SK-N-SH (cell line): ENCODE results near the gene UMOD.

Experiments
- CHD2 ChIP-seq: fragments of 150-350 bp; IDR thresholded peaks from 2 replicates; pipeline ENCODE4 v1.6.1; 2018; ENCODE audit warnings: low read length; ENCODE audit not compliant: partially characterized antibody
- CTCF ChIP-seq: fragments of 200-600 bp; sonication (generic); IDR thresholded peaks from 2 replicates; pipeline ENCODE4 v1.6.1; 2017; ENCODE audit warnings: antibody characterized with exemption, mild to moderate bottlenecking, moderate library complexity
- FOXJ3 ChIP-seq: sonication (generic); formaldehyde crosslinking; IDR thresholded peaks from 2 replicates; pipeline ENCODE4 v1.5.1; 2020; ENCODE audit warnings: mild to moderate bottlenecking, missing genetic modification reagents
- GATA2 ChIP-seq: sonication (generic); formaldehyde crosslinking; IDR thresholded peaks from 2 replicates; pipeline ENCODE4 v1.5.0; 2020; ENCODE audit warnings: mild to moderate bottlenecking, missing genetic modification reagents
- JUND ChIP-seq: IDR thresholded peaks from 2 replicates; pipeline ENCODE4 v1.4.0; 2012
- NFIC ChIP-seq: IDR thresholded peaks from 2 replicates; pipeline ENCODE4 v1.4.0; 2012; ENCODE audit warnings: borderline replicate concordance
- POLR2AphosphoS5 ChIP-seq: IDR thresholded peaks from 2 replicates; pipeline ENCODE4 v1.6.1; 2012; ENCODE audit warnings: low read depth, low read length
- RAD21 ChIP-seq: IDR thresholded peaks from 2 replicates; pipeline ENCODE4 v1.6.1; 2012; ENCODE audit warnings: mild to moderate bottlenecking, low read length
- SIN3A ChIP-seq: IDR thresholded peaks from 2 replicates; pipeline ENCODE4 v1.6.1; 2012; ENCODE audit warnings: low read depth, mild to moderate bottlenecking, low read length, moderate library complexity, borderline replicate concordance
- TAF1 ChIP-seq: IDR thresholded peaks from 2 replicates; pipeline ENCODE4 v1.6.1; 2012; ENCODE audit warnings: low read depth, mild to moderate bottlenecking, low read length, moderate library complexity, borderline replicate concordance

- TF ChIP-seq CTCF (no peak), TAF1 (no peak), NFIC (no peak), FOXJ3 (CRISPR knock-in tag) (no peak), JUND (no peak), GATA2 (CRISPR knock-in tag) (no peak), CHD2 (no peak), POLR2AphosphoS5 (no peak), SIN3A (no peak), RAD21 (no peak)
These were observed 20.2 kb upstream of the UMOD start for GRCh38 chr16:20372701-20373100.
